HG02973 (cell line): Measurements from ENCODE around the gene PRDM10.
A peak's percentile ranks its signal among the peaks of the same experiment; 100 is the strongest.
"Not testable (repeated sequence)": the region's sequence is repeated elsewhere in the genome, so short reads cannot be mapped to it uniquely, and the experiment has no call there.

Experiments
- ATAC-seq: cut with Tn5 transposase; IDR thresholded peaks from one replicate; pipeline ENCODE4 v1.9.1; 2021; ENCODE audit warnings: moderate library complexity; ENCODE audit not compliant: unreplicated experiment

Gene PRDM10, protein sequence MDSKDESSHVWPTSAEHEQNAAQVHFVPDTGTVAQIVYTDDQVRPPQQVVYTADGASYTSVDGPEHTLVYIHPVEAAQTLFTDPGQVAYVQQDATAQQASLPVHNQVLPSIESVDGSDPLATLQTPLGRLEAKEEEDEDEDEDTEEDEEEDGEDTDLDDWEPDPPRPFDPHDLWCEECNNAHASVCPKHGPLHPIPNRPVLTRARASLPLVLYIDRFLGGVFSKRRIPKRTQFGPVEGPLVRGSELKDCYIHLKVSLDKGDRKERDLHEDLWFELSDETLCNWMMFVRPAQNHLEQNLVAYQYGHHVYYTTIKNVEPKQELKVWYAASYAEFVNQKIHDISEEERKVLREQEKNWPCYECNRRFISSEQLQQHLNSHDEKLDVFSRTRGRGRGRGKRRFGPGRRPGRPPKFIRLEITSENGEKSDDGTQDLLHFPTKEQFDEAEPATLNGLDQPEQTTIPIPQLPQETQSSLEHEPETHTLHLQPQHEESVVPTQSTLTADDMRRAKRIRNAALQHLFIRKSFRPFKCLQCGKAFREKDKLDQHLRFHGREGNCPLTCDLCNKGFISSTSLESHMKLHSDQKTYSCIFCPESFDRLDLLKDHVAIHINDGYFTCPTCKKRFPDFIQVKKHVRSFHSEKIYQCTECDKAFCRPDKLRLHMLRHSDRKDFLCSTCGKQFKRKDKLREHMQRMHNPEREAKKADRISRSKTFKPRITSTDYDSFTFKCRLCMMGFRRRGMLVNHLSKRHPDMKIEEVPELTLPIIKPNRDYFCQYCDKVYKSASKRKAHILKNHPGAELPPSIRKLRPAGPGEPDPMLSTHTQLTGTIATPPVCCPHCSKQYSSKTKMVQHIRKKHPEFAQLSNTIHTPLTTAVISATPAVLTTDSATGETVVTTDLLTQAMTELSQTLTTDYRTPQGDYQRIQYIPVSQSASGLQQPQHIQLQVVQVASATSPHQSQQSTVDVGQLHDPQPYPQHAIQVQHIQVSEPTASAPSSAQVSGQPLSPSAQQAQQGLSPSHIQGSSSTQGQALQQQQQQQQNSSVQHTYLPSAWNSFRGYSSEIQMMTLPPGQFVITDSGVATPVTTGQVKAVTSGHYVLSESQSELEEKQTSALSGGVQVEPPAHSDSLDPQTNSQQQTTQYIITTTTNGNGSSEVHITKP

DNA sequence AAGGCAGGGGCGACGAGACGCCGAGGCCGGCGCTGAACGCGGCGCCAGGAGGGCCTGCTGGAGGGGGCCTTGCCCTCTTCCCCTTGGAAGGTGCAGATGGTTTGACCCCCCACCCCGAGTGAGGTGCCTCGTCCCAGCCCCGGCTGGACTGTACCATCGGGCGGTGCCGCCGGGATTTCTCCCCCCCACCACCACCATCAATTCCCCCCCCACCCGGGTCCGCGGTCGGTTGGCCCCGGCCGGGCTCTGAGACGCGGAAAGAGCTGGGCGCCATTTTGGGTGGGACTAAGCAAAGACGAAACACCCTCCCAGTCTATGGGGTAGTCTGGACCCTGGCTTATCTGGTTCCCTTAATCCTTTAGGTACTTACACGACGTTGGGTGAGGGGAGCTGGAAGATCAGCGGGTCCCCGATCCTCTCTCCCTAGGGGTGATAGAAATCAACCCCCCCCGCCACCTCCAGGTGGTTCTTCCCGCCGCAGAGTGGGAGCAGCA is at the start of gene PRDM10:
Gene PRDM10, minus strand, starts transcription at position 484 of the 494 bp plus-strand sequence. CDS start 41,871 bp downstream, outside the sequence.
- peak; percentile 36 for ATAC-seq

DNA sequence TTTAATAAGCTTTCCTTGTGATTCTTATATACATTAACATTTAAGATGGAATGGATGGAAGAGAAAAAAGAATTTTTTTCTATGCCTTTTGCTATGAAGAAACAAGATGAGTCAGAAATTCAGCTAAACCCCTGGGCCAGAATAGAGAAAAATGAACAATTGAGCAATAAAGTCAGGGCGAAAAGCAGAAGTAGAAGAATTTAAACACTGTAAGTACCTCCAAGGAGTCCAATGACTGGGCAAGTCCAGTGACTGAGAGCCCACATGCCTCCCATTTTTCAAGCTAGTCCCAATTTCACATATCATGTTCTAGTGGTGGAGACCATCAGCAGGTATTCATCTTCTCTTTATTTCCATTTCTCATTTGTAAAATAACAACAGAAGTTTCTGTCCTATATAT is 48.4 kb upstream of the PRDM10 start:
- no peak for ATAC-seq

DNA sequence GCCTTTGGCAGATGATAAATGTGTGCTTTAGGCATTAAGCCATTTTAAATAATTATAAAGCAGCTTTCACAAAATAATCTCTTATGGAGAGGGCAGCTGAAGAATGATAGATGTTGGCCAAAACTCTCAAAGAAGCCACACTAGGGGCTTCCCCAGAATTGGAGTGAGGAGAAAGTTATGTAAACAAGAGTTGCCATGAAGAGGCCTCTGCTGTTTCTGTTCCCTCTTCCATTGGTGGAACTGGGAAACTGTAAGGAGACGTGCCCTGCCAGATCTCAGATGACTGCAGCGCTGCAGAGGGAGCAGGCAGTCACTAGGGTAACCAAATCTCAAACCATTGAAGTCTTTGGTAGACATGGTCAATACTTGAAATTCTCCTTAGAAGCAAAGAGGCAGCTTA is 47.6 kb upstream of the PRDM10 start:
- no peak for ATAC-seq

DNA sequence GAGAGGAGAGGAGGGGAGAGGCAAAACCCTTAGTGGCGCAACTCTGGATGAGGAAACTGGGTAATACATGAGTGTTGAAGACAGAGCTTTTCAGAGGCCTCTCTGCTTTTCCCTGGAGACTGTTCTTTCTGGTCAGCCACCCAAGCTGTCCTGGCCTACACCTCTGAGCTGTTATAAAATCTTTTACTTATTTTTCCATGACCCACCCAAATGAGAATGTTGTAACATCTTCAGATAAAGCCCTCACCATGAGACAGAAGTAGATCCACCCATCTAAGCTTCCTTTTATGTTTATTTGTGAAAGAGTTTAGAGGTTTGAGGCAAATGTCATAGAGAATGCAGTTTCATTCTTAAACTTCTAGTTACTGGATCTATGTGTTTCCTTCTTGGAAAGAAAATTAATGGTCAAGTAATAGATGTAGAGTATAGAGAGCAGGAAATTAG is 46.7 kb upstream of the PRDM10 start:
- no peak for ATAC-seq

DNA sequence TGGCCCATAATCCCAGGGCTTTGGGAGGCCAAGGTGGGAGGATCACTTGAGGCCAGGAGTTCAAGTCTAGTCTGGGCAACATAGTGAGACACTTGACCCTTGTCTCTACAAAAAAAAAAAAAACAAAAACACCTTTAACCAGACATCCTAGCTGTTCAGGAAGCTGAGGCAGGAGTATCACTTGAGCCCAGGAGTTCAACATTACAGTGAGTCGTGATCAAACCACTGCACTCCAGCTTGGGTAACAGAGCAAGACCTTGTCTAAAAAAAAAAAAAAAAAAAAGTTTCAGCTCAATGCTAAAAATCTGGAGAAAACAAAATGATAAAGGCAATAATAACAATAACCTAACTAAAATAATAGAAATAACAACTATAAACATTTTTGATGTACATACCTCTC is 44.5 kb upstream of the PRDM10 start:
- no peak for ATAC-seq

DNA sequence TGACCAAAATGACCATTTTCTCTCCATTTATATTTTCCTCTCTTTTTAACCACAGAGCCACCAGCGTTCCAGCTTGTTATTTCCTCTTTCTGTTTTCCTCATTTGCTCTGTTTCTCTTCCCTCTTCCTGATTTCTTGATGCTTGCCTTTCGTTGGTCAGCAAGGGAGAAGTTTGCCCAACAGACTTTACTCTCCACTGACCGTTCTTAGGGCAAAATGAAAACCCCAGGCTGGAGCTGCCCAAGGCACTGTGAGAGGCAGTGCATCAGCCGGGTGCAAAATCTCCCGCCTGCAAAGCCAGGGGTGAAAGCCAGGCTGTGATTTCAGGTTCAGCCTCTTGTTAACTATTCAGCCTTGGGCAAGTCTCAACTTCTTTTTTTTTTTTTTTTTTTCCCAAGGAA is 40.9 kb upstream of the PRDM10 start:
- no peak for ATAC-seq

DNA sequence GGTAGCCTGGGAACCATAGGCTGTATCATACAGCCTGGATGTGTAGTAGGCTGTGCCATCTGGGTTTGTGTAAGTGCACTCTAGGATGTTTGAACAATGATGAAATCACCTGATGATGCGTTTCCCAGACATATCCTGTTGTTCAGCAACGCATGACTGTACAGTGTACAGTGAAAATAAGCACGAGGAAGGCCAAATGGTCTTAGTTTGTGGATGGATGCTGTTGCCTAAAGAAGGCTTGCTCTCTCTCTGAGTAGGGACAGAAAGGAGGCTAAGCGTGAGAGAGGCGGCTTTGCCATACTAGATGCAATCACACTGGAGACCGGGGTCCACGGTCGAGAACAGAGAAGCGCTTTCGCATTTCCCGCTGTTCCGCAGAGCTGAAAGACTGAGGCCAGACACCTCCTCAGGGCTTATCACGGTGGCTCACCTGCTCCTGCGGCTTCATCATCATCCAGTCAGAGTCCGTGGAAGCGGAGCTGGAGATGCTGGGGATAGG is 39.5 kb upstream of the PRDM10 start:
- no peak for ATAC-seq

DNA sequence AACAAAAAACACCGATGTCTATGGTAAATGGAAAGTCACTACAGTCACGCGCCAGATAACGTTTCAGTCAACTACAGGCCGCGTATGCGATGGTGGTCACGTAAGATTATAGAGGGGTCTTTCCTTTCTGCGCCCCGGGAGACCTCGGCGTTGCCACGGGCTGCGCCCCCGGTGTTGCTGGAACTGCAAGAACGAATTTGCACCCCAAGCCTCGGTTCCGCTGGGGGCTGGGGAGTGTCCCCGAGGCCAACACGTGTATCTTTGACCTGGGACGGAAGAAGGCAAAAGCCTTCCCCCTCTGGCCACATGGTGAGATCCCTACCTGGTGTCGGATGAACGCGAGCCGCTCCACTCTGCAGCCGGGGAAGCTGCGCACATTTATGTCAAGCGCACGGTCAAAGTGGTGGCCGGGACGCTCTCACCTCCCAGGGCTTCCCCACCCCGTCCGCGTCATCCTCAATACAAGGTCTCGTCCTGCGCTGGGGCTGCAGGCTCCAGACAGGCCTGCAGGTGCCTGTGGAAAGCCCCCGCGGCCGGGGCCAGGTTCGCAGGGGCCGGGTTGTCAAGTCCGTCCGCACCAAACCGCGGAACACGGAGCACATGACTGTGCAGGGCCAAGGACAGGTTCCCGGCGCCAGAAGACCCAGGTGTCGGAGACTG is 37.8 kb upstream of the PRDM10 start:
- no peak for ATAC-seq

DNA sequence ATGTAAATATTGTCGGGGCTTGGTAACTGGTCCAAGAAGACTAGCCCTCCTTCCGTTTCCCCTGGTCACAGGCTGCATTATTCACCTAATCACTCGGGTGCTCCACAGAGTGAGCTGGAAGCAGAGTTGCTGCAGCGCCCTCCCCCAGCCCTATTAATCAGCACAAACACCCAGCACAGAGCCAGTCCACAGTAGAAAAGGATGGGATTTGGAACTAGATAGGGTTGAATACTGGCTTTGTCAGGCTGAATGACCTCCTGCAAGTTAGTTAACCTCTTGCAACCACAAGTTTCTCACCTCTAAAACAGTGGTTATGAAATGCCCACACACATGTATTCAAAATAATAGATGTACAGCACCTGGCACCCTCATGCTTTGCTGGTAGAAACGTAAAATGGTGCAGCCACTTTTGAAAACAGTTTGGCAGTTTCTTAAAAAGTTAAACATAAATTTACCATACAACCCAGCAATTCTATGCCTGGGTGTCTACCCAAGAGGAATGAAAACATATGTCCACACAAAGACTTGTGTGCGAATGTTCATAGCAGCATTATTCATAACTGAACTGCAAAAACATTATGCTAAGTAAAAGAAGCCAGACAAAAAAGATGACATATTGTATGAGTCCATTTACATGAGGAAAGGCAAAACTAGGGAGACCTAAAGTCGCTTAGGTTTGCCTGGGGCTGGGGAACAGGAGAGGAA is 35.4 kb upstream of the PRDM10 start:
- no peak for ATAC-seq

DNA sequence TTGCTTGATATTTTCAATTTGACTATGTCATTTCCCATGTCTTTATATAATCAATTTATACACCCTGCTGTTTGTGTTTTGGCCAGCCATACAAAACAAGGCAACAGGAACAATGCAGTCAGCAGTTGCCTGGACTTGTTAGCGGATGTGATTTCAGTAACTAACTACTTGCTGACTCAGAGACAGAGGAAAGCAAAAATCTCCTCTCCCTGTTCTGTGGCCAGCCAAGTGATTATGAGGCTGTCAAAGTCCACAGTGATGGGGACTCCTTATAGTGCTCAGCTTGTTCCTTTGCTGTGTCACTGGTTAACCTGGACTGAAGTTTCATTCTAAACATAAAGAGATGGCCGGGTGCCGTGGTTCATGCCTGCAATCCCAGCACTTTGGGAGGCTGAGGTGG is 34.4 kb upstream of the PRDM10 start:
- no peak for ATAC-seq

DNA sequence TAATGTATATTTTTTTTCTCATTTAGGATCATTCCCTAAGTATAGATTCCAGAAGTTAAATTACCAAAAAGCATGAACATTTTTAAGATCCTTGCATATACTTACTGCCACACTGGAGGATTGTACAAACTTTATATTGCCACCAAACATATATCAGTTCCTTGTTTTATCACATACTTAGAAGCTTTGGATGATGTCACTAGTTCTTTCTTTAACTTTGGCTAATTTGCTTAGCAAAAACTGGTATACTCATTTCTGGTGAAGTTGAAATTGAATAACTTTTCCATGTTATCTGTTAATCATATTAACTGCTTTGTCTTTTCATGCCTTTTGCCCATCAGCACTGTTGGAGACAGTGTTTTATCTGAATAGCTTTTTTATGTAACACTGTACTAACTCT is 31.6 kb upstream of the PRDM10 start:
- ATAC-seq: no peak

DNA sequence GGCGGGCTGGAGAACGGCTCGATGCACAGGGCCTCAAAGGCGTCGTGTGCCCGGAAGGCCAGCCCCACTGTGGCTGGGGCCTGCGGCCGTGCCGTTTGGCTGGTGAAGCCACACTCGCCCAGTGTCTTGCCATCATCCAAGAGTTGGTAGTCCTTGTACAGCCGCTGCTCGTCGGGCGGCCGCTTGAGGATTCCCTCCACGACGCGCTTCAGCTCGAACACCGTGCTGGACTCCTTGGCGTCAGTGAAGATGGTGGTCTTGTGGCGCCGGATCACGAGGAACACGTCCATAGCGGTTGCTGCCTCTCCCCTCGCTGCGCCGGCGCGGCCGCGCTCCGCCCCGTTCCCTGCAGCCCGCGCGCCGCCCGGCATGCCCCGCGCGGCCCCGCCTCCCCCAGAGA is 30.3 kb upstream of the PRDM10 start:
- ATAC-seq: no peak

DNA sequence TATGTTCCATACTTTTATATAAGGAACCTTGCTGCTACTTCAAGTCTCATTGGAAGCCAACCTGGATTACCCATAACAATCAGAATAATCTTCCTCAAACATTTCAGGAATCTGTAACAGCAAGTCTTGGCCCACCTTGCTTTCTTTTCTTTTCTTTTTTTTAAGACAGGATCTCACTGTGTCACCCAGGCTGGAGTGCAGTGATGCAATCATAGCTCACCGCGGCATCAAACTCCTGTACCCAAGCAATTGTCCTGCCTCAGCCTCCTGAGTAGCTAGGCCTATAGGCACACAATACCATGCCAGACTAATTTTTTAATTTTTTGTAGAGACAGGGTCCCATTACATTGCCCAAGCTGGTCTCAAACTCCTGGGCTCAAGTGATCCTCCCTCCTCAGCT is 29.3 kb upstream of the PRDM10 start:
- no peak for ATAC-seq

DNA sequence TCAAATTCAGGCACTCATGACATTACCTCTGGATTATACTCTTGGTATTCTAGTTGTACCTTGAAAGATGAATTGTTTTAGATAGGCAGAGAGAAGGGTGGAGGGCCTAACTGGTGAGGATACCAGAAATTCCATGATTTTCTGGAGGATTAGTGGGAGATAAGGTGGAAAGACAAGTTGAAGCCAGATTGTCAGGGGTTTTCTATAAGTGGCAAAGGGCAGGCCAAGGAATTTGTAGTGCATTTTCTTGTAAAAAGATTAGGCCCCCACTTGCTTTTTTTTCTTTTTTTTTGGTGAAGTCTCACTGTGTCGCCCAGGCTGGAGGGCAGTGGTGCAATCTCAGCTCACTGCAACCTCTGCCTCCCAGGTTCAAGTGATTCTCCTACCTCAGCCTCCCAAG is 28.4 kb upstream of the PRDM10 start:
- ATAC-seq: no peak

DNA sequence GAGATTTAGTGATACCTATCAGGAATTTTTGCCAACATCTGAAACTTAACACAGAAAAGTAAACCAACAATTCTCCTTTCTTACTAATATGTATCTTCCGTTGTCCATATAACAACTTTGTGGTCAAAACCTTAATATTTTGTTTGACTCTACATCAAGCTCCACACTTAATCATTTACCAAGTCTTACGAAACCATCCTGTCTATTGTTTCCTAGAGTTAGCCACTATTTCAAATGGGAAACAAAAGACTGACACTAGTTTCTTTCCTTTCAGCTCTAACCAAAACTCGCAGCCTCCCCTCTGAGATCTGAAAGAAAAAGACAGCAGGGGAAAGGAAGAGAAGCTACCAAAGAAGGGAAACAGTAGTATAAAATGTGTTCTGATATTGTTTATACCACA is 26.5 kb upstream of the PRDM10 start:
- ATAC-seq: no peak

DNA sequence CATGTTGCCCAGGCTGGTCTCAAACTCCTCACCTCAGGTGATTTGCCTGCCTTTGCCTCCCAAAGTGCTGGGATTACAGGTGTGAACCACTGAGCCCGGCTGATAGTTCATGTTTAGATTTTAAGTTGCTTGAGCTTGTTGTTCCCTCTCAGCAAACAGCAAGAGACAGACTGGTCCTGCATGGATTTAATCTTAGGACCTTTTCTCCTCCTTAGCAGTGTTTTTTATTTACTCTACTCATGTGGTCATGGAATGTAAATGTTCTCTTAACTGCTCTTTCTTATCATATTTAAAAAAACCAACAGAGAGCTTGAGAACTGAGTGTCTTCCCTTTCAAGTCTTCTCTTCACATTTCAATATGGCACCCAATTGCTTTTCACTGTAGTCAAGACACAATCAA is 22.7 kb upstream of the PRDM10 start:
- no peak for ATAC-seq

DNA sequence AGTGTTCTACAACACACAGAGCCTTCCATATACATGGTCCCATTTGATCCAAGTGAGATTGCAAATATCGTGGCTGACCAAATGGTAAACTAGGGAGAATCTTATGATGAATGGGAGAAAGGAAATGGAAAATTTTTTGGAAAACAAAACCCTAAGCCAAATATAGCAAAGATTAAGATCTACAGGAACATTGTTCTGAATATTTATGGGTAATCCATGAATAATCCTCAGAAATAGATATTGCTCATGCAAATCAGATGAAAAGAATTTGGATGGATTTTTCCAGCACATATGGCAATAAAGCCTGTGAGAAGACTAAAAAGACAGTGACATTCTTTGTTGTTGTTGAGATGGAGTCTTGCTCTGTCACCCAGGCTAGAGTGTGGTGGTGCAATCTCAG is 21.7 kb upstream of the PRDM10 start:
- no peak for ATAC-seq

DNA sequence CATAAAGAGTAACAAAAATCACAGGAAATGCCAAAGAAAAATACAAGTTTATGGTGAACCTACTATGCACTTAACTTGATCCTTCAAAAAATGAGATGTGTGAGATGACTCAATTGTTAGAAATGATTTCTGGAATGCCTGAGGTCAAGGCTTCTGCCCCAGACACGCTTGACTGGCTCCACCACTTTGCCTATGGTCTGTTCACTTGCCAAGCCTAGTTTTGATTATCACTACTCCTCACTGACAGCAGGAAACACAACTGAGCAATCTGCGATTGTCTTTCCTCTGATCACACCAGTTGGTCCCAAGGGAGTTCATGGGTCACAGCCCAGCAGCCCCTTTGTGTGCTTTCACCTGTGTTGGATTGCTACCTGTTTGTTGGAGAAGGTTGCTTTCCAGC is 20.6 kb upstream of the PRDM10 start:
- ATAC-seq: peak; percentile 95

DNA sequence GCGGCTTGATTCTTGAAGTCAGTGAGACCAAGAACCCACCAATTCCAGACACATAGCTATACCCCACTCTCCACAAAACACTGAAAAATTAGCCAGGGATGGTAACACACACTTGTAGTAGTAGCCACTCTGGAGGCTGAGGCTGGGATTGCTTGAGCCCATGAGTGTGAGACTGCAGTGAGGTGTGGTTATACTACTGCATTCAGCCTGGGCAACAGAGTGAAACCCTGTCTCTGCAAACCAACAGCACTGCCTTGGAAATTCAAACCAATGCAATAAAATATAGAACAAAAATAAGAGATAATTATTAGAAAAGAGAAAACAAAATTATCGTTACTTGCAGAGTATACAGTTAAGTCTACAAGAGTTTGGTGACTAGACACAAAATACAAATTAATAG is 20.2 kb upstream of the PRDM10 start:
- ATAC-seq: peak; percentile 24

DNA sequence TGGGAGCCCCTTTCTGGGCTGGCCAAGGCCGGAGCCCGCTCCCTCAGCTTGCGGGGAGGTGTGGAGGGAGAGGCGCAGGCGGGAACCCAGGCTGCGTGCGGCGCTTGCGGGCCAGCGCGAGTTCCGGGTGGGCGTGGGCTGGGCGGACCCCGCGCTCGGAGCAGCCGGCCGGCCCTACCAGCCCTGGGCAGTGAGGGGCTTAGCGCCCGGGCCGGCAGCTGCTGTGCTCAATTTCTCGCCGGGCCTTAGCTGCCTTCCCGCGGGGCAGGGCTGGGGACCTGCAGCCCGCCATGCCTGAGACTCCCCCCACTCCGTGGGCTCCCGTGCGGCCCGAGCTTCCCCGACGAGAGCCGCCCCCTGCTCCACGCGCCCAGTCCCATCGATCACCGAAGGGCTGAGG is 19.0 kb upstream of the PRDM10 start:
- ATAC-seq: not testable (repeated sequence)
